ENCODE results near the gene CD86.

DNA sequence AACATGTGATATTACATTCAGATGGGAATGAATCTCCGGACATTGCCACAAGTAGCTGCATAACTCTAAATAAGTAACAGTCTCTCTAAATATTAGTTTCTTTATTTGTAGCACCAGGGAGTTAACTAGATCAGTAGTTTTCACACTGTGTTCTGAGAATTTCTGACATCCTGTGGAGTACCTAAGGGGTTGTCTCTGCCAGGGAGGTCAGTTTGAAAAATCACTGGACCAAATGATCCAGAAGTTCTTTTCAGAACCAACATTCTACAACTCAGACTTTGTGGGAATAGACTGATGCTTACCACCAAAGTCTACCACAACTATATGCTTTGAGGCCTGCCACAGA, 24.1 kb upstream of the CD86 start:
- TF ChIP-seq, protein P1, sequence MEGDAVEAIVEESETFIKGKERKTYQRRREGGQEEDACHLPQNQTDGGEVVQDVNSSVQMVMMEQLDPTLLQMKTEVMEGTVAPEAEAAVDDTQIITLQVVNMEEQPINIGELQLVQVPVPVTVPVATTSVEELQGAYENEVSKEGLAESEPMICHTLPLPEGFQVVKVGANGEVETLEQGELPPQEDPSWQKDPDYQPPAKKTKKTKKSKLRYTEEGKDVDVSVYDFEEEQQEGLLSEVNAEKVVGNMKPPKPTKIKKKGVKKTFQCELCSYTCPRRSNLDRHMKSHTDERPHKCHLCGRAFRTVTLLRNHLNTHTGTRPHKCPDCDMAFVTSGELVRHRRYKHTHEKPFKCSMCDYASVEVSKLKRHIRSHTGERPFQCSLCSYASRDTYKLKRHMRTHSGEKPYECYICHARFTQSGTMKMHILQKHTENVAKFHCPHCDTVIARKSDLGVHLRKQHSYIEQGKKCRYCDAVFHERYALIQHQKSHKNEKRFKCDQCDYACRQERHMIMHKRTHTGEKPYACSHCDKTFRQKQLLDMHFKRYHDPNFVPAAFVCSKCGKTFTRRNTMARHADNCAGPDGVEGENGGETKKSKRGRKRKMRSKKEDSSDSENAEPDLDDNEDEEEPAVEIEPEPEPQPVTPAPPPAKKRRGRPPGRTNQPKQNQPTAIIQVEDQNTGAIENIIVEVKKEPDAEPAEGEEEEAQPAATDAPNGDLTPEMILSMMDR (IDR thresholded peaks at IDR 0.05) = no peak
- TF ChIP-seq EP300 (IDR thresholded peaks at IDR 0.05) (no peak), POLR2AphosphoS5 (IDR thresholded peaks at IDR 0.05) (no peak)
